Hippocampal formation (tissue), 2 donors: ENCODE measurements around the gene GALNT8.
"Not testable (repeated sequence)": the region's sequence is repeated elsewhere in the genome, so short reads cannot be mapped to it uniquely, and the experiment has no call there.

Source experiments
- DNase-seq, 2 donors: peaks; one replicate each; lab custom pipeline; 2025; lab: John Stamatoyannopoulos, UW

GALNT8 gene

DNA sequence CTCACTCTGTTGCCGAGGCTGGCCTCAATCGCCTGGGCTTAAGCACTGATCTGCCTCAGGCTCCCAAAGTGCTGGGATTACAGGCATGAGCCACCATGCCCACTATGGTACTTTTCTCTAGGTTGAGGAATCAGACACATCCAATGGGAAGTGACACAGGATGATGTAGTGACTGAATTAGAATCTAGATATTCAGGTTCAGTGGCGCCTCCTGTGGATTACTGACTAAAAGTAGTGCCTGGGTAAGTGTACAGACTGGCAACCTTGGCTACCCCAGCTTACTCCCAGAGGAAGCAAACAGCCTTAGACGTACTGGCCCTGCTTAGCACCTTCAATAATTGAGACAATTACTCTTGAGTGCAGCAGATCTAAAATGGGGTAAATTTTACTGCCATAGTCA is 22.8 kb downstream of the GALNT8 start:
- DNase-seq: no peak

DNA sequence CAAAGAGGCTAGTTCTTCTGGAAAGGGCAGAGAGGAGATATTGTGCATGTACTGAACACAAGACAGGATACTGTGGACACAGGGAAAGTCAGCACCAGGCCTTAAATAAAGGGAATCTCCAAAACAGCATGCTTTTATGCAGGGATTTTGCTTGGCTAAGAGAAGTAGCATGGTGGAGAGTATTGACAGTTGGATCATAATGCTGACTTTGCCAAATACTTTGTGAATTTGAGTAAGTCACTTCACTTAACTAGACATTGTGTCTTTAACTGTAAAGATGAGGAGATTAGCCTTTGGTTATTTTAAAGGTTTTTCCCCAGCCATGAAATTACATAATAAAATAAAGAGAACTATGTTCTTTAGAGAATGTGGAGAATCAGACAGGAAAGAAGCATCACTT is 24.5 kb downstream of the GALNT8 start:
- DNase-seq: no peak

DNA sequence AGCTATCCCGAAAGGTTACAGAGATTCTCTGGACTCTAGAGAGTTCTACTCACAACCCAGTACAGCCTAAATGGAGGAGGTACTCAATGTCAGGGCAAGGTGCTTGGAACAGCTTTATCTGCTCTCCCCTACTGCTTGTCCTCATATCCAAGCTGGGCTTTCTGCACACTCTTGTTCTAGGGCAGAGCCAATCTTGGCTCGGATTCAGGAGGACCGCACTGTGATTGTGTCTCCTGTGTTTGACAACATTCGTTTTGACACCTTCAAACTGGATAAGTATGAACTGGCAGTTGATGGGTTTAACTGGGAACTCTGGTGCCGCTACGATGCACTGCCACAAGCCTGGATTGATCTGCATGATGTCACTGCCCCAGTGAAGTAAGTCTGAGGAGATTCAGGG is 25.0 kb downstream of the GALNT8 start:
- DNase-seq: no peak

DNA sequence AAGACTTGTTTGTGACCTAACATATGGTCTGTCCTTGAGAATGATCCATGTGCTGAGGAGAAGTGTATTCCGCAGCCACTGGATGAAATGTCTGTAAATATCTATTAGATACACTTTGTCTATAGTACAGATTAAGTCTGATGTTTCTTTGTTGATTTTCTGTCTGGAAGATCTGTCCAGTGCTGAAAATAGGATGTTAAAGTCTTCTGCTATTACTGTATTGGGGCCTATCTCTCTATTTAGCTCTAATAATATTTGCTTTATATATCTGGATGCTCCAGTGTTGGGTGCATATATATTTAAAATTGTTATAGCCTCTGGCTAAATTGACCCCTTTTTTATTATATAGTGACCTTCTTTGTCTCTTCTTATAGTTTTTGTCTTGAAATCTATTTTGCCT is 31.5 kb downstream of the GALNT8 start:
- DNase-seq: not testable (repeated sequence)

DNA sequence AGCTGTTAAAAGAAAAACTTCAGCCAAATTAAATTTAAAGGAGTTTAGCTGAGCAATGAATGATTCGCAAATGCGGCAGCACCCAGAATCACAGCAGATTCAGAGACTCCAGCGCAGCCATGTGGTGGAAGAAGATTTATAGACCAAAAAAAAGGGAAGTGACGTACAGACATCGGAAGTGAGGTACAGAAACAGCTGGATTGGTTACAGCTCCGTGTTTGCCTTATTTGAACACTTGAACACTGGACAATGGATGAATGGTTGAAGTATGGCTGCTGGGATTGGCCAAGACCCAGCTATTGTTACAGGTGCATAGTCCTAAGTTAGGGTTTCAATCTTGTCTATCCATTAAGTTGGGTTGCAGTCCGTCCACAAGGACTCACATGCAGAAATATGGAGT is 42.6 kb downstream of the GALNT8 start:
- no peak for DNase-seq

DNA sequence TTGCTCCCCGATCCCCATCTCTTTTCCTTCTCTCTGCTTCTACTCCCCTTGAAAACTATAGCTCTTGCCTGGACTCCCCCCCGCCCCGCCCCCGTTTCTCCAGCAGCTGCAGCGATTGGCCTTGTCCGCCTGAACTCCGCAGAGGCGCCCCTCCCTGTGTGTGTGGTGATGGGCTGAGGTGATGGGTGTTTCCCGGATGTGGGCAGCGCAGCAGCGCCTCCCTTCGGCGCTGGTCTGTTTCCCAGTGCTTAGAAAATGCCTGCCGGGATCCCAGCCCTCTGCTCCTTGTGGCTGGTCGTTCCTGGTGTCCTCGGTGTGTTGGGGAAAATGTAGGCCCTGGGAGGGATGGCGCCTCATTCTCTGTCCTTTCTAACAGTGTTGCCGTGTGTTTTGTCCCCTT is 43.3 kb downstream of the GALNT8 start:
- DNase-seq: no peak

DNA sequence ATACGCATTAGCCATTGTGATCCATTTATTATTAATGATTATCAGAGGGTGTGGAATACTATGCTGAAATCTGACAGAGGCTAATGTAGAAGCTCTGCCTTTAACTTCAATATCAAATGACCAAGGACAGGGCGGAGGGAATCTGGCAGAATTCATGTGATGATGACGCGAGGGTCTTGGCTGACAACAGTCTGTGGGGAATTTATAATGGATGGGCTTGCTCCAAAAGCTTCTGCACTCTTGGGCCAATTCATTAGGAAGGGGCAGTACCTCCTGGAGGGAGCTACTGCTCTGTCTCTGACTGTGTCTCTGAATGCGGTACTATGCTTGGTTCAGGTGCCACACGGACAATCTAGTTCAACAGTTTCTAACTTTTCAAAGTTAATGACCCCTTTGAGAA is 46.2 kb downstream of the GALNT8 start:
- no peak for DNase-seq

DNA sequence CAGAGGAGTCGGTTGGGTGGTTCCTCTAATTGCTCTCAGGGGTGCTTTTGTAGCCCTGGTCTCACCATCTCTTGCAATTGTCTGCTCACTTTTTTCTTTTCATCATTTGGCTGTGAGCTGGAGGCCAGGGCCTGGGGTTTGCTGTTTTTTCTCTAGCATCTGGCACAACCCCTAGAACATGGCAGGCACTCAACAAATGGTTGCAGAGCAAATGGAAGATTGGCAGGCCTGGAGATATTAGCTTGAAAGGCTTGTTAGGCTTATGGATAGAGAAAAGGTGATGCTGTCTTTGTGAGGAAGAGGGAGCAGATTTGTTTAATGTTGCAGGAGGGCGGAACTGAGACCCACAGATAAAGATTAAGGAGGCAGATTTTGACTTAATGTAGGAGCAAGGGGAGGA is 47.0 kb downstream of the GALNT8 start:
- no peak for DNase-seq

DNA sequence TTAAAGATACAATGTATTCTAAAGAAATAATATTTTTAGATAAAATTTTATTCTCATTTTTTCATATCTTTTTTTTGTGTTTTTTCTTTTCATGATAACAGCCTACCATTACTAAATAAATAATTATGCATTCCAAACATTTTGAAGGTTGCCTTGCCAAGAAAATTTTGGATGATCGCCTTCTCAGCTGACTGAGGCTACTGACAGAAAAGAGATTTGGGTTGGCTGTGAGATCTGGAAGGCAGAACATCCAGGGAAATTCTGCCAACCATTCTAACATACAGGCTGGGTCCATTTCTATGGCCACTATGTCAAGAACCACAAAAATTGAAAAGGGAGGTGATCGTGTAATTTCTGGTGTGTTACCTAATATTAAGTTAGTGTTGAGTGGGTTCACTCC is 48.1 kb downstream of the GALNT8 start:
- DNase-seq: no peak

DNA sequence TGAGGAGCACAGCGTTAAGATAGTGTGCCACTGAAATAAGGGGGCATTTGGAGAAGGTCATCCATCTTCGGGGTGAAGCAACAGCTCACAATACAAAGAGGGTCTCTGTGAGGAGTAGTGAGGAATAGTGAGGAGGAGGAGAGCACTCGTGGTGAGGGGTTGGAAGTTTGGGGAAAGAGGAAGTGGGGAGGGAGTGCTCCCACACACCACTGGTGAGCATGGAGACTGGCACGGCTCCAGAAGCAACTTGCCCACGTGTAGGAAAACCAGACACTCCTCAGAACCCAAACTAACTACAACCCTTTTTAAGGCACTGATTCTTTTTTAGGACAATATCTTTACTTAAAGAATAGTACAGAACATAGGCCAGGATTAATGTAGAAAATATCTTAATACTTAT is 48.9 kb downstream of the GALNT8 start:
- no peak for DNase-seq

DNA sequence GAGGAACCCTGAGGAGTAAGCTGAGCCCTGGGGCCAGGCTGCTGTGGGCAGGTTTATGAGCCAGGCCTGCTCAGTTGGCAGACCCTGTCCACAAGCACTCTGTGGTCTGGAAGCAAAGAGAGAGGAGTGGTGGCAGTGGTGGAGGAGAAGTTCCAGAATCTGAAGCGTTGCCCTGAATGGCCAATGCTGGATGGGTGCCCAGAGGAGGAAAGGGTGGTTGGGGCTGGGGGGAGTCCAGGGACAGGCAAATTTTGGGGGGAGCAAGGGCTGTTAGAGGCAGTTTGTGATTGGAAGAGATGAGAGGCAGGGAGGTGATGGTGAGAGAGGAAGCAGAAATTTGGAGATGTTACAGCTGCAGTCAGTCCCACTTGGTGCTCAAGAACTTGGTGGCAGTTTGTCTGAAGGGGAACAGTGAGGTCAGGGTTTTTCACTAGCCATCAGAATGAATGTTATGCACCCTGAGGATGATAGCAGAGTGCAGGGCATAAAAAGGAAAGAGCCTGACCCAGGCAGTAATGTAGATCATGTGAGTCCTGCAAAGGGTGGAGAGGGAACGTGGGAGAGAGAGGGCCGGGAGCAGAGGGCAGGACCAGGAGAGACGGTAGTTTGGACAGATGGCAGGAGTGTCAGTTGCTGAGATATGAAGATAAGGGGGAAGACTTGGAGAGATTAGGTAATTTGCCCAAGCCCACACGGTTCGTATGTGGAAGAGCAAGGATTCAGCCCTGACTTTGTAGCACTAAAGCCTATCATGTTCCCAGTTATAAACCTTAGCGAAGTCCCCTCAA is 51.2 kb downstream of the GALNT8 start:
- no peak for DNase-seq

DNA sequence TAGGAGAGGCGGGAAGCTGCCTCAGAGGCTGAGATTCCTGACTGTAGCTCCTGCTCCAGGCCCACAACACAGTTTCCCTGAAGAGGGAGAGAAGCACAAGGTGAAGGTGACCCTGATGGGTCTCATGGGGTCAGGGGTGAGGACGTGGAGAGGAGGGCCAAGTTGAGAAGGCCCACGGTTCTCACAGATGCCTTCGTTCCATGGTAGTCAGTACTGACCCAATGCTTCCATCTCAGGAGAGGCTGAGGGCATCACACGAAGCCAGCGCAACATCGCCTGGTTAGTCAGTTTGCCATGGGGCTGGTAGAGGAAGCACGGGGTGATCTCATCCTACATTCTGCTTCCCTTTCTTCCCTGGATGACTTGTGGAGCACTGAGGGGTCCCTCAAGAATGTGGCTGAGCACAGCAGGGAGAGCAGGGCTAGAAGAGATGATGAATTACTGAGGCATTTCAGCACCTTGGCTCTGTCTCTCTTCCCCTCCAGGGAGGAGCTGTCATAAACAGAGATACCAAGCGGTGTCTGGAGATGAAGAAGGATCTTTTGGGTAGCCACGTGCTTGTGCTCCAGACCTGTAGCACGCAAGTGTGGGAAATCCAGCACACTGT is 51.9 kb downstream of the GALNT8 start:
- no peak for DNase-seq

DNA sequence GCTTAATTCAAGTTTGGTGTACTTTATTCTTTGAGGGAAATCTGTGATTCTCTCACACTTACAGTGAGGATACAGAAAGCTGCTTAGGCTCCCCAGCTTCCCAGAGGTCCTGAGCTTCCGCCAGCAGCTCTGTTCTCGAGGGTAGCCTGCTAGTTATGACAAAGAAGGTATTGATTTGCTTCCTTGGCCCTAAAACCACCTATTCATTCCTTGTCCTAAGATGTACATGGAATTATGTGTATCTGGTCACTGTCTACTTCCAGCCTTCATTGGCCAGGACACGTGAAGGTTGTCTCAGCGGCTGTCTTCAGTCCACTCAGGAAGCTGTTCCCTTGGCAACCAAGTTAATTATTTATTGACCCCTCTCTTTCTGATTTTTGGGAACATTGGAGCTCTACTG is 55.7 kb downstream of the GALNT8 start:
- no peak for DNase-seq

DNA sequence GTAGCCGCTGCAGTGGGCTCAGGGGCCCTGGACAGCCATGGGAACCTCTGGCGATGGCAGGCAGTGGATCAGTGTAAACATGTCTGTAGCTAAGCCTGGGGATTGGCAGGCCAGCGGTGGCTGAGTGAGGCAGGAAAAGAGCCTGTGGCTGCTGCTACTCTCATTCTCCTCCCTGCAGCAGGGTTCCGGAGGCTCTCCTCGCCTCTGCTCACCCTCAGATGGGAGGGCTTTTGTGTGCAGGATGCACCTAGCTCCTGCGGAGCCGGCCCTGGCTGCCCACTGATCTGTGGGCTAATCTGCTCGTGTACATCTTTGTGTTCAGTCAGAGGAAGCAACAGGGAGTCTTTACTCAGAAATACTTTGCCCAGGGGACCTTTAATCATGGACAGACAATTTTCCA is 59.5 kb downstream of the GALNT8 start:
- no peak for DNase-seq

DNA sequence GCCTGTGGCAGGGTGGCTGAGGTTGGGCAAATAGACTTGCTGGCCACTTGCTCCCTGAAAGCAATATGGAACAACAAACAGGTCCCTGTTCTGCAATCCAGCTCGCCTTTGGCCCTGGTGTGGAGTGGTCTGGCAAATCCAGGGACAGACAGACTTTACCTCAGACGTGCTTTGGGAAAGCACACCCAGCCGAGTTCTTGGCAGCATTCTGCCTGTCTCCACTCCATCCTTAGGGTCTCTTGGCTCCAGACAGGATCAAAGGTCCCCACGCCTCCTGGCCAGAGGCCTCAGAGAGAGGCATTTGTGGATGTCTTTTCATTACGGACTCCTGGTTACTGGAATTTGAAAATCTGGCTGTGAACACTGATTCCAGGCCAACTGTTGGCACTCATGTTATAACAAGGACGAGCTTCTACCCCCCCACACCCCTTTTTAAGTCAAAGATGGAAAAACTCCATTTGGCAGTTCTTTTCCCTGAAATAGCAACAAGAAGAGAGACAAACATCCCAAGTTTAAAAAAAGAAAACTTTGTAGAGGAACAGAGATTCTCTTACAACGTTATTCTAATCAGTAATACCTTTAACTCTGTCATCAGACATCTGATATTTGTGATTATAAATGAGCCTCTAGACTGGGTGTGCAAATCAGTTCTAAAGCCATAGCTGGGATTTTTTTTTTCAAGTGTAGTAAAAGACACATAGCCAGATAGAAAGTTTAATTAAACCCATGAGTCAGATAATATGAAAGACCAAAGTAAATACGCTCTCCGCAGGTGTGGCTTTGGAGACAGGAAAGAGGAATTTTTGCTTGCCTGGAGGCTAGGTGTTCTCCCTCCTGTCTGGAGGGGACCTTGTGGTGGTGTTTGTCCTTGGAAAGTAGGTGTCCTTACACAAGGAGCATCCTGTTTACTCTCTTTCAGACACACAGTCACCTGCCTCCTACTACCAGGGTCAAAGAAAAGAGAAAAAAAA is 60.7 kb downstream of the GALNT8 start:
- DNase-seq: peak; percentile 44 to 65

DNA sequence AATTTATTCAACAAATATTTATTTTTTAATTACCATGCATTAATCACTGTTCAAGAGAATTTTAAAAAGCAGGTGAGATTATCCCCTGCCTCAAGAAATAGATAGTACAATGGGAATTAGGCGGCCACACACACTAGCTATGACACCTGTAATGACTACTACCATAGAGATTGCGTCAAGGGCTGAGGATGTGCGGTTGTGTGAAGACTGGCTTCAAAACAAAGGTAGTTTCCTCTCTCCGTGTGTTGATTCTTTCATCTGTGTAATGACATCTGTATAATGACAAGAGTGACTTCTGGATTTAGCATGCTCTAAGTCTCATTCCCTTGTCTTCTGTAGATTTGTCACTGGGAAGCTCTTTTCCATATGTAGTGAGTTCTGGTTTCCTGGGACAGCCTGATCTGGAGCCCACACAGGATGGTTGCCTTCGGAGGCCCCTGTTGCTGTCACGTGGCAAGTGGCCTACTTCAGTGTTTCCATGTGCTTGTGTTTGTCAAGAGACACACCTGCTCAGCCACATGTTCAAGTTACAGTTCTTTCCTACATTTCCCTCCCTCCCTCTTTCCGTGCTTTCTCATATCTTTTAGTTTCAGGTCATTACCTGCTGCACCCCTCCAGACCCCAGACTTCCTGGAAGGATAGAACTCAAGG is 64.3 kb downstream of the GALNT8 start:
- DNase-seq: no peak

DNA sequence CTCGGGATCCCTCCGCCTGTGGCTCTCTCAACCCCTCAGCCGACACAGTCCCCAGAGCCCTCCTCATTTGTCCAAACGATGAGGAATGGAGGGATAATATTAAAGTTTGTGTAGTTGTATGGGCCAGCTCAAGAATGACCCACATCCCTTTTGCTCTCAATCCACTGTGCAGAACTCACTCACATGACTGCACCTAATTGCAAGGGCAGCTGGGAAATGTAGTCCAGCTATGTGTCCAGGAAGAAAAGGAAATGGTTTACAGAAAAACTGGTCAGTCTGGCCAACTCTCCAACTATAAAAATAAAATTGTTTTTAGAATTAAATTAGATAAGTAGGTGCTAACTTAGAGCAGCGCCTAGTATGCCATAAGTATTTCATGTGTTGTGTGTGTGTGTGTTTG is 66.6 kb downstream of the GALNT8 start:
- DNase-seq: no peak

DNA sequence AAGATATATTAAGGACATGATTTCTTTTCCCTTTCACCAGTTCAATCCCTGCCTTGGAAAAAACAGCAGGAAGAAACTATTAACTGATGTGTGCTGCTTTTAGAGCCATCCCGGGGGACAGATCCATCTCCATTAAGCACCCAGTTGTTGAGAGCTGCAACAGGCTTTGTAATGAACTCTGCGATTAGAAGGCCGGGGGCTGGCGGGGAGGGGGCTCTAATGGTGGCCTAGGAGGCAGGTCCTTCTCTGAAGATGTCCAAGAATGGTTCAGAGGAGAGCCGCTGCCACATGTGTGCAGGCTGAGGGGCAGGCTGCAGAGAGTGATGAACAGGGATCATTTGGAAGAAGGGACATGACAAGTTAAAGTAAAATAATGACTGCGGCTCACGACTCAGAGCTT is 67.8 kb downstream of the GALNT8 start:
- DNase-seq: no peak

DNA sequence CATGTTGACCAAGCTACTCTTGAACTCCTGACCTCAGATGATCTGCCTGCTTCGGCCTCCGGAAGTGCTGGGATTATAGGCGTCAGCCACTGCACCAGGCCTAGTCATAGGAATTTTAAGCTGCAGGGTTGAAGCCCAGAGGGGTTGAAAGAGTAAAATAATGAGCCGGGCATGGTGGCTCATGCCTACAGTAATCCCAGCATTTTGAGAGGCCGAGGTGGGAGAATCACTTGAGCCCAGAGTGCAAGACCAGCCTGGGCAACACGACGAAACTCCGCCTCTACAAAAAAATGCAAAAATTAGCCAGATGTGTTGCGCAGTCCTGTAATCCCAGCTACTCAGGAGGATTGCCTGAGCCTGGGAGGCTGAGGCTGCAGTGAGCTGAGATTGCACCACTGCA is 69.6 kb downstream of the GALNT8 start:
- DNase-seq: no peak

DNA sequence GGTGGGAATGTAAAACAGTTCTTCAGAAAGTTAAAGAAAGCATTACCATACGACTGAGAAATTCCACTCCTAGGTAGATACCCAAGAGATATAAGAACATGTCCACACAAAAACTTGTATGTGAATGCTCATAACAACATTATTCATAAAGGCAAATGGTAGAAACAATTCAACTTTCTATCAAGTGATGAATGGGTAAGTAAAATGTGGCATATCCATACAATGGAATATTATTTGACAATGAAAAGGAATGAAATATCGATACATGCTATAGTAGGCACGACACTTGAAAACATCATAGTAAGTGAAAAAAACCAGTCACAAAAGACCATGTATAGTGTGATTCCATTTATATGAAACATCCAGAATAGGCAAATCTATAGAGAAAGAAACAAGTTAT is 71.3 kb downstream of the GALNT8 start:
- no peak for DNase-seq

DNA sequence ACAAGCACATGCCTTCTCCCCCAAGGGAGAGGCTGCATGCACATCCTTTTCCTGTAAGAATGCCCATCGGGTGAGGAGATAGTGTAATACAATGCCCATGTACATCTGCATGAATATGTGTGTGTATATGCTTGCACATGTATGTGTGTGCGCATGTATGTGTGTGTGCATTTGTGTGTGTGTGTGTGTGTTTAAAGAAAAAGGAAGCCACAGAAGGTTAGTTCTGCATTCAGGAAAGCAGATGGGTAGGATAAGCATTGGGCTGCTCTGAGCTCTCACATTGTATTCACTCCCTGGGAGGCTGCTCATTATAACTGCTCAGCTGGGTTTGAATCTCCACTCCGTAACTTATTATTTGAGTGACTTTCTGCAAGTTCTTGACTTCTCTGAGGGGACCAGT is 74.3 kb downstream of the GALNT8 start:
- no peak for DNase-seq

DNA sequence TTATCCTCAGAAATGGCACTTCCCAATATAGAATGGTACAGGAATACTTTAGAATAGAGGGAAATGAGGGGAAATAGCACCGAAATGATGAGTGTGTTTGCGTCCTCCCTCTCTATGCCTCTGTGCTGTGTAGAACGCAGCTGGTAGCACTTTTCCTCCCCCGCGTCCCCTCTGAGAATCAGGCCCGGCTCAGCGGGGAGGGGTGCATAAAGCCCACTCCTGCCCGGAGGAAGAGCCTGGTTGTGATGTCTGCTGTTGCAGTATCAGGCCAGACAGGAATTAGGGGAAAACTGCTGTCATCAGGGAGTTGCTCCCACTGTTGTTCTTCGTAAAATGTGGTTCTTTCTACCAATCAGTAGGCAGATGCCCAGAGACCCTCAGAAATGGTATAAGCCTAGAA is 76.0 kb downstream of the GALNT8 start:
- no peak for DNase-seq
